IMR-90 (cell line): Measurements from ENCODE around the gene NPFFR1. TPM values are rescaled to one million over a fixed set of nuclear protein-coding genes. Genes with fewer than 3 reads are reported as not detected.

ENCODE experiments used
- ATAC-seq: fragments of 200-7000 bp; cut with Tn5 transposase; 2 replicates; pipeline ENCODE4 v1.9.1; 2020; ENCODE audit warnings: low read depth, mild to moderate bottlenecking, moderate library complexity
- BruUV-seq: library from RNA; stranded (reverse); fragments of 400-500 nt; replicated peaks from 2 replicates; lab custom pipeline; 2021; lab: Mats Ljungman, UMichigan
- CTCF ChIA-PET: fragments of 300-600 bp; formaldehyde crosslinking; extraction: SDS; loops from one replicate; lab custom pipeline; 2021; ENCODE audit warnings: antibody characterized with exemption; lab: Yijun Ruan, JAX
- POLR2A ChIA-PET: fragments of 300-600 bp; sonication (Branson Sonifier 250); formaldehyde crosslinking; loops from one replicate; lab custom pipeline; 2022; ENCODE audit warnings: antibody characterized with exemption; ENCODE audit not compliant: unreplicated experiment; lab: Charles Lee
- DNase-seq: peaks from one replicate; pipeline ENCODE4 v3.0.0; 2013
- H2AFZ ChIP-seq: replicated peaks from 2 replicates; pipeline ENCODE3; 2013; ENCODE audit warnings: low read length, mild to moderate bottlenecking; ENCODE audit not compliant: poor library complexity
- H2AK5ac ChIP-seq: 2 replicates; pipeline ENCODE4 v1.6.1; 2013; ENCODE audit warnings: low read depth, low read length, inconsistent platforms
- H2AK9ac ChIP-seq: replicated peaks from 2 replicates; pipeline ENCODE3; 2013; ENCODE audit warnings: mild to moderate bottlenecking, low read depth, low read length, moderate library complexity; ENCODE audit not compliant: poor library complexity
- H2BK120ac ChIP-seq: 2 replicates; pipeline ENCODE4 v1.6.1; 2013; ENCODE audit warnings: low read depth, low read length, inconsistent platforms
- H2BK15ac ChIP-seq: 3 replicates; pipeline ENCODE4 v1.6.1; 2013; ENCODE audit warnings: low read depth, low read length, inconsistent platforms
- H2BK20ac ChIP-seq: 2 replicates; pipeline ENCODE4 v1.6.1; 2013; ENCODE audit warnings: low read depth, mild to moderate bottlenecking, inconsistent platforms, low read length, moderate library complexity
- H2BK5ac ChIP-seq: 2 replicates; pipeline ENCODE4 v1.6.1; 2013; ENCODE audit warnings: mild to moderate bottlenecking, low read depth, low read length, inconsistent platforms; ENCODE audit not compliant: poor library complexity, severe bottlenecking
- H3K14ac ChIP-seq: replicated peaks from 2 replicates; pipeline ENCODE4 v1.6.1; 2013; ENCODE audit warnings: low read depth, low read length, inconsistent platforms
- H3K18ac ChIP-seq: 2 replicates; pipeline ENCODE4 v1.6.1; 2013; ENCODE audit warnings: low read depth, low read length, control low read depth
- H3K23ac ChIP-seq: 2 replicates; pipeline ENCODE4 v1.6.1; 2013; ENCODE audit warnings: low read depth, low read length, inconsistent platforms
- H3K27ac ChIP-seq: 2 replicates; pipeline ENCODE4 v1.5.1; 2013; ENCODE audit warnings: mild to moderate bottlenecking, control low read depth, low read length; ENCODE audit not compliant: insufficient read depth
- H3K27me3 ChIP-seq: 2 replicates; pipeline ENCODE4 v1.6.1; 2013; ENCODE audit warnings: low read length; ENCODE audit not compliant: control insufficient read depth, insufficient read depth
- H3K36me3 ChIP-seq: 2 replicates; pipeline ENCODE4 v1.6.1; 2013; ENCODE audit warnings: low read length, mixed read lengths; ENCODE audit not compliant: control insufficient read depth, insufficient read depth
- H3K4ac ChIP-seq: 2 replicates; pipeline ENCODE4 v1.6.1; 2013; ENCODE audit warnings: low read depth, low read length, inconsistent platforms
- H3K4me1 ChIP-seq: 2 replicates; pipeline ENCODE4 v1.6.1; 2013; ENCODE audit warnings: low read length, mixed read lengths; ENCODE audit not compliant: control insufficient read depth, insufficient read depth
- H3K4me2 ChIP-seq: 2 replicates; pipeline ENCODE4 v1.6.1; 2013; ENCODE audit warnings: low read depth, mild to moderate bottlenecking, control low read depth, low read length, moderate library complexity
- H3K4me3 ChIP-seq: 2 replicates; pipeline ENCODE4 v1.5.1; 2013; ENCODE audit warnings: low read depth, mild to moderate bottlenecking, control low read depth, low read length, moderate library complexity; ENCODE audit not compliant: insufficient read depth
- H3K56ac ChIP-seq: 2 replicates; pipeline ENCODE4 v1.6.1; 2013; ENCODE audit warnings: low read length, inconsistent platforms; ENCODE audit not compliant: insufficient read depth; ENCODE audit errors: extremely low read depth
- H3K79me1 ChIP-seq, 2 experiments: 2 replicates each; pipeline ENCODE4 v1.6.1; 2013; ENCODE audit warnings: low read length in 2 of 2, inconsistent platforms in 1 of 2, low read depth in 1 of 2
- H3K9ac ChIP-seq: 2 replicates; pipeline ENCODE4 v1.6.1; 2013; ENCODE audit warnings: low read depth, low read length, control low read depth
- H3K9me1 ChIP-seq: 2 replicates; pipeline ENCODE4 v1.6.1; 2013; ENCODE audit warnings: low read length, inconsistent platforms; ENCODE audit not compliant: insufficient read depth
- H3K9me3 ChIP-seq: 2 replicates; pipeline ENCODE4 v1.6.1; 2013; ENCODE audit warnings: low read length; ENCODE audit not compliant: control insufficient read depth, insufficient read depth
- H4K20me1 ChIP-seq: 2 replicates; pipeline ENCODE4 v1.6.1; 2013; ENCODE audit warnings: low read length, inconsistent platforms; ENCODE audit not compliant: insufficient read depth
- H4K5ac ChIP-seq: 2 replicates; pipeline ENCODE4 v1.6.1; 2013; ENCODE audit warnings: mild to moderate bottlenecking, low read depth, low read length, control low read depth
- H4K8ac ChIP-seq, 2 experiments: 2 replicates each; pipeline ENCODE4 v1.6.1; 2013; ENCODE audit warnings: low read depth in 2 of 2, low read length in 2 of 2, control low read depth in 1 of 2, inconsistent platforms in 1 of 2
- H4K91ac ChIP-seq: 2 replicates; pipeline ENCODE4 v1.6.1; 2013; ENCODE audit warnings: low read depth, low read length, inconsistent platforms; ENCODE audit not compliant: insufficient read depth
- MXI1 ChIP-seq: IDR thresholded peaks from 2 replicates; pipeline ENCODE4 v1.6.1; 2012; ENCODE audit warnings: low read depth, mild to moderate bottlenecking, low read length, moderate library complexity, borderline replicate concordance
- POLR2A ChIP-seq: IDR thresholded peaks from 2 replicates; pipeline ENCODE4 v1.6.1; 2012; ENCODE audit warnings: mild to moderate bottlenecking, low read depth, low read length
- WGBS, 2 experiments: methylation state at CpG; one replicate each; pipeline versions ENCODE4 v1.1.5 to v1.1.7; 2013; ENCODE audit warnings: missing lambda C conversion rate in 2 of 2; ENCODE audit not compliant: insufficient read length in 1 of 2; ENCODE audit errors: extremely low coverage in 2 of 2; 5-methylcytosine and 5-hydroxymethylcytosine counted together
- dilution Hi-C: fragments of 300-500 bp; cut with HindIII; formaldehyde crosslinking; loops from one replicate; pipeline ENCODE4 v1.14.3; 2018; ENCODE audit warnings: low sequenced_read_pairs; ENCODE audit not compliant: unreplicated experiment
- in situ Hi-C: fragments of 300-500 bp; cut with MboI; formaldehyde crosslinking; loops from 3 replicates; pipeline ENCODE4 v1.14.3; 2019; ENCODE audit warnings: low sequenced_read_pairs, inconsistent platforms, mixed read lengths
- intact Hi-C: fragments of 100-400 bp; cut with micrococcal nuclease; formaldehyde crosslinking; loops from 2 replicates; pipeline ENCODE4 v1.10.0; 2022
- polyA plus RNA-seq, 3 experiments: library from polyadenylated mRNA; depleted of rRNA; stranded (reverse); fragments of >200 nt; gene quantifications; 2 replicates each; pipeline ENCODE4 v1.2.3, GENCODE V29; 2012; ENCODE audit warnings: low replicate concordance in 1 of 3
- total RNA-seq: library from RNA; depleted of rRNA; stranded (reverse); fragments of >200 nt; gene quantifications from 2 replicates; pipeline ENCODE4 v1.2.3, GENCODE V29; 2012
- TF ChIP-seq, protein P1 (sequence below): conservative IDR thresholded peaks from 2 replicates; pipeline ENCODE4 v1.5.1; 2012; ENCODE audit warnings: mild to moderate bottlenecking, low read depth, low read length, improper control_type of control experiment

Gene NPFFR1
- total and polyA plus RNA-seq, 2 of the 4 experiments (the other 2 are of a cell fraction): not detected

- Histone ChIP-seq H2BK20ac (no peak overlapping the region), H3K4me2 (no peak overlapping the region), H3K36me3 (no peaks in the 10 kb centered on the region), H2AFZ (no peak overlapping the region), H4K20me1 (peaks cover 1% of the 10 kb centered on the region; the same call in 1 of the 2 replicates), H2BK15ac (peak overlapping the region; percentile 25; the same call in 1 of the 3 replicates), H3K4me1 (peaks cover 5% of the 10 kb centered on the region), H3K4me3 (no peak overlapping the region), H4K5ac (no peak overlapping the region), H3K27me3 (no peaks in the 10 kb centered on the region), H2AK5ac (no peak overlapping the region; the same call in 1 of the 2 replicates), H3K27ac (no peak overlapping the region), H2BK5ac (no peak overlapping the region), H3K56ac (no peak overlapping the region), H3K18ac (no peak overlapping the region), H3K4ac (no peak overlapping the region), H3K79me1 (no peaks in the 10 kb centered on the region), H3K9ac (no peak overlapping the region), H4K8ac (no peak overlapping the region), H4K91ac (no peak overlapping the region; the same call in 1 of the 2 replicates), H3K14ac (no peak overlapping the region), H3K23ac (no peak overlapping the region), H3K9me3 (peaks cover 3% of the 10 kb centered on the region), H3K9me1 (no peaks in the 10 kb centered on the region), H2BK120ac (no peak overlapping the region), H2AK9ac (no peak overlapping the region)
- no TSS peak for BruUV-seq
- intact Hi-C loops: no loop called here
- DNase-seq: no peak
- in situ Hi-C loops: no loop called here
- 55% methylated on average over 6 of the region's 17 CpGs; no CpG with 5 or more reads in 1 of the 2 experiments for WGBS, 2 experiments
- POLR2A ChIA-PET: interaction anchor here (0.6 kb wide), 1 partner anchor 45 kb away, joined by 4 read pairs; no protein-coding TSS in a partner anchor
- CTCF ChIA-PET: interaction anchor here (0.5 to 1.5 kb wide), 6 partner anchors 24 to 580 kb away, joined by 3 to 4 read pairs (median 3); no protein-coding TSS in a partner anchor
- no peak for TF ChIP-seq MXI1
- TF ChIP-seq, protein P1, sequence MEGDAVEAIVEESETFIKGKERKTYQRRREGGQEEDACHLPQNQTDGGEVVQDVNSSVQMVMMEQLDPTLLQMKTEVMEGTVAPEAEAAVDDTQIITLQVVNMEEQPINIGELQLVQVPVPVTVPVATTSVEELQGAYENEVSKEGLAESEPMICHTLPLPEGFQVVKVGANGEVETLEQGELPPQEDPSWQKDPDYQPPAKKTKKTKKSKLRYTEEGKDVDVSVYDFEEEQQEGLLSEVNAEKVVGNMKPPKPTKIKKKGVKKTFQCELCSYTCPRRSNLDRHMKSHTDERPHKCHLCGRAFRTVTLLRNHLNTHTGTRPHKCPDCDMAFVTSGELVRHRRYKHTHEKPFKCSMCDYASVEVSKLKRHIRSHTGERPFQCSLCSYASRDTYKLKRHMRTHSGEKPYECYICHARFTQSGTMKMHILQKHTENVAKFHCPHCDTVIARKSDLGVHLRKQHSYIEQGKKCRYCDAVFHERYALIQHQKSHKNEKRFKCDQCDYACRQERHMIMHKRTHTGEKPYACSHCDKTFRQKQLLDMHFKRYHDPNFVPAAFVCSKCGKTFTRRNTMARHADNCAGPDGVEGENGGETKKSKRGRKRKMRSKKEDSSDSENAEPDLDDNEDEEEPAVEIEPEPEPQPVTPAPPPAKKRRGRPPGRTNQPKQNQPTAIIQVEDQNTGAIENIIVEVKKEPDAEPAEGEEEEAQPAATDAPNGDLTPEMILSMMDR: no peak
- TF ChIP-seq POLR2A: no peak
- no peak for ATAC-seq
- dilution Hi-C loops: no loop called here
These were observed 11.5 kb downstream of the NPFFR1 start for GRCh38 chr10:70271996-70272924.
